SU-DHL-6 (cell line): Measurements from ENCODE around the gene GAS7.

Experiments
- H2AFZ ChIP-seq: fragments of 200-600 bp; sonication (generic); 2 replicates; pipeline ENCODE4 v1.6.1; 2014; ENCODE audit warnings: low read depth, mild to moderate bottlenecking, moderate library complexity, mixed read lengths, antibody characterized with exemption, low read length; ENCODE audit not compliant: severe bottlenecking
- H3F3A ChIP-seq: fragments of 200-600 bp; shearing (Covaris generic); 2 replicates; pipeline ENCODE4 v1.6.0; 2016; ENCODE audit warnings: antibody characterized with exemption, mild to moderate bottlenecking; ENCODE audit not compliant: insufficient read depth
- H3K27ac ChIP-seq: fragments of 200-600 bp; sonication (generic); 2 replicates; pipeline ENCODE4 v1.5.1; 2016; ENCODE audit warnings: low read depth, mild to moderate bottlenecking, low read length, moderate library complexity, mixed read lengths
- H3K27me3 ChIP-seq: fragments of 200-600 bp; sonication (generic), shearing (Covaris generic); 2 replicates; pipeline ENCODE4 v1.6.0; 2014; ENCODE audit warnings: mild to moderate bottlenecking, low read length
- H3K36me3 ChIP-seq: fragments of 200-600 bp; sonication (generic); 2 replicates; pipeline ENCODE4 v1.6.1; 2014; ENCODE audit warnings: mild to moderate bottlenecking, low read length, mixed read lengths
- H3K4me2 ChIP-seq: fragments of 300-600, 200-600 bp; shearing (Covaris generic), sonication (generic); 2 replicates; pipeline ENCODE4 v1.6.0; 2014; ENCODE audit warnings: low read length, low read depth, mild to moderate bottlenecking; ENCODE audit not compliant: poor library complexity, severe bottlenecking
- H3K4me3 ChIP-seq: fragments of 200-600 bp; sonication (generic); 2 replicates; pipeline ENCODE4 v1.5.1; 2014; ENCODE audit warnings: antibody characterized with exemption, low read length, mild to moderate bottlenecking, mixed read lengths; ENCODE audit not compliant: insufficient read depth, poor library complexity, severe bottlenecking
- H3K79me2 ChIP-seq: fragments of 200-600 bp; sonication (generic); 2 replicates; pipeline ENCODE4 v1.6.1; 2014; ENCODE audit warnings: mild to moderate bottlenecking, low read length, moderate library complexity; ENCODE audit not compliant: insufficient read depth
- H3K9ac ChIP-seq: fragments of 200-600 bp; sonication (generic); 2 replicates; pipeline ENCODE4 v1.7.0; 2014; ENCODE audit warnings: mild to moderate bottlenecking, low read length
- H3K9me2 ChIP-seq: fragments of 200-600 bp; sonication (generic); replicated peaks from 2 replicates; pipeline ENCODE4 v1.6.1; 2014; ENCODE audit warnings: low read length; ENCODE audit not compliant: insufficient read depth
- H3K9me3 ChIP-seq: fragments of 200-600 bp; sonication (generic); 2 replicates; pipeline ENCODE4 v1.6.1; 2014; ENCODE audit warnings: low read length, mixed read lengths; ENCODE audit not compliant: insufficient read depth
- H4K20me1 ChIP-seq: fragments of 200-600 bp; sonication (generic); 2 replicates; pipeline ENCODE4 v1.6.1; 2014; ENCODE audit warnings: low read depth, mild to moderate bottlenecking, antibody characterized with exemption, low read length, moderate library complexity, mixed read lengths
- EZH2phosphoT487 ChIP-seq: fragments of 200-600 bp; sonication (generic), shearing (Covaris generic); conservative IDR thresholded peaks from 2 replicates; pipeline ENCODE4 v1.6.1; 2018; ENCODE audit warnings: mild to moderate bottlenecking, antibody characterized with exemption, low read length, moderate library complexity, mixed read lengths
- TF ChIP-seq, protein P1 (sequence below): fragments of 200-600 bp; sonication (generic); IDR thresholded peaks from one replicate; pipeline ENCODE4 v1.5.1; 2017; ENCODE audit warnings: antibody characterized with exemption, mild to moderate bottlenecking, low read length, moderate library complexity; ENCODE audit not compliant: insufficient read depth, poor library complexity, severe bottlenecking

Gene GAS7

DNA sequence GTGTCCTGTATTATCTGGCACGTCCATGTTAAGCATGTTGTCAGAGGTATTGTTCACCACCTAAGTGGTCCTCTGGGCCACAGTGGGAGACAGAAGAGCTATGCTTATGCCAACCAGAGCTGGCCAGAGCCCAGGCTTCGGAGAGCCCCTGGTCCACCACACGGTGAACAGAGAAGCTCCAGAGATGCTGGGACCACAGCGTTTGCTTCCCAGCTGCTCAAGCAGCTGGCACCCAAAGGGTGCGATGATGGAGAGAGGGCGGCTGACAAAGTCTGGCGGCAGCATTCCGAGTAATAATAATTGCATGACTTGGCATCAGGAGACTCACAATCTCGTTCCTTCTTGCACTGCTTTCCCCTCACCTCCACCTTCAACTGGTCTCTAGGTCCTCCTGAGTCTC lies 257.6 kb downstream of the GAS7 start:
- Histone ChIP-seq H3K4me3 (no peak overlapping the region), H3K27me3 (no peaks in the 10 kb centered on the region), H2AFZ (no peak overlapping the region), H3K27ac (no peak overlapping the region), H3K9ac (no peak overlapping the region), H3F3A (no peaks in the 10 kb centered on the region), H3K36me3 (no peaks in the 10 kb centered on the region), H3K4me2 (no peak overlapping the region), H3K9me3 (no peaks in the 10 kb centered on the region), H3K9me2 (no peaks in the 10 kb centered on the region), H3K79me2 (no peaks in the 10 kb centered on the region), H4K20me1 (no peaks in the 10 kb centered on the region)
- TF ChIP-seq, protein P1, sequence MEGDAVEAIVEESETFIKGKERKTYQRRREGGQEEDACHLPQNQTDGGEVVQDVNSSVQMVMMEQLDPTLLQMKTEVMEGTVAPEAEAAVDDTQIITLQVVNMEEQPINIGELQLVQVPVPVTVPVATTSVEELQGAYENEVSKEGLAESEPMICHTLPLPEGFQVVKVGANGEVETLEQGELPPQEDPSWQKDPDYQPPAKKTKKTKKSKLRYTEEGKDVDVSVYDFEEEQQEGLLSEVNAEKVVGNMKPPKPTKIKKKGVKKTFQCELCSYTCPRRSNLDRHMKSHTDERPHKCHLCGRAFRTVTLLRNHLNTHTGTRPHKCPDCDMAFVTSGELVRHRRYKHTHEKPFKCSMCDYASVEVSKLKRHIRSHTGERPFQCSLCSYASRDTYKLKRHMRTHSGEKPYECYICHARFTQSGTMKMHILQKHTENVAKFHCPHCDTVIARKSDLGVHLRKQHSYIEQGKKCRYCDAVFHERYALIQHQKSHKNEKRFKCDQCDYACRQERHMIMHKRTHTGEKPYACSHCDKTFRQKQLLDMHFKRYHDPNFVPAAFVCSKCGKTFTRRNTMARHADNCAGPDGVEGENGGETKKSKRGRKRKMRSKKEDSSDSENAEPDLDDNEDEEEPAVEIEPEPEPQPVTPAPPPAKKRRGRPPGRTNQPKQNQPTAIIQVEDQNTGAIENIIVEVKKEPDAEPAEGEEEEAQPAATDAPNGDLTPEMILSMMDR: no peak

DNA sequence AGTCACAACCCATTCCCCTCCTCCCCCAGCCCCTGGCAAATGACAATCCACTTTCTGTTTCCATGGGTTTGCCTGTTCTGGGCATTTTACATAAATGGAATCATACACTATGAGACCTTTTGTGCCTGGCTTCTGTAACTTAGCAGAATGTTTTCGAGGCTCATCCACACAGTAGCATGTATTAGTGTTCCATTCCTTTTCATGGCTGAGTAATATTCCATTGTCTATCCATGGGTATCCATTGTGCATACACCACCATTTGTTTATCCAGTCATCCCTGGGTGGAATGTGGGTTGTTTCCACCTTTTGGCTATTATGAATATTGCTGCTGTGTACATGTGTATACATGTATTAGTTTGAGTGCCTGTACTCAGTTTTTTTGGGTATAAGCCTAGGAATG lies 259.6 kb downstream of the GAS7 start:
- Histone ChIP-seq H3K9me2 (no peaks in the 10 kb centered on the region), H3K27ac (no peak overlapping the region), H4K20me1 (no peaks in the 10 kb centered on the region), H3K4me2 (no peak overlapping the region), H3K36me3 (no peaks in the 10 kb centered on the region), H2AFZ (no peak overlapping the region), H3K4me3 (no peak overlapping the region), H3F3A (no peaks in the 10 kb centered on the region), H3K27me3 (no peaks in the 10 kb centered on the region), H3K79me2 (no peaks in the 10 kb centered on the region), H3K9me3 (no peaks in the 10 kb centered on the region), H3K9ac (no peak overlapping the region)
- TF ChIP-seq EZH2phosphoT487: no peak
- TF ChIP-seq, protein P1: no peak

DNA sequence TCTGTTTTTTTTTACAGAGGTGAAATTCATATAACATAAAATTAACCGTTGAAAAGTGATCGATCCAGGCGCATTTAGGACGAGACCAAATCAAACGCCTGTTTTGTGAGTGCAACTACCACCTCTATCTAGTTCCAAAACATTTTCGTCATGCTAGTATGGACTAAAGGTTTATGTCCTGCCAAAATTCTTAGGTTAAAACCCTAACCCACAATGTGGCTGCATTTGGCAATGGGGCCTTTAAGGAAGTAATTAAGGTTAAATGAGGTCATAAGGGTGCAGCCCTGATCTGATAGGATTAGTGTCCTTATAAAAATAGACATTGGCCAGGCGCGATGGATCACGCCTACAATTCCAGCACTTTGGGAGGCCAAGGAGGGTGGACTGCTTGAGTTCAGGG lies 260.5 kb downstream of the GAS7 start:
- Histone ChIP-seq H3K79me2 (no peaks in the 10 kb centered on the region), H3F3A (no peaks in the 10 kb centered on the region), H3K27me3 (no peaks in the 10 kb centered on the region), H4K20me1 (no peaks in the 10 kb centered on the region), H3K36me3 (no peaks in the 10 kb centered on the region), H3K4me3 (no peak overlapping the region), H3K27ac (no peak overlapping the region), H2AFZ (no peak overlapping the region), H3K9me2 (no peaks in the 10 kb centered on the region), H3K4me2 (no peak overlapping the region), H3K9me3 (no peaks in the 10 kb centered on the region), H3K9ac (no peak overlapping the region)
- TF ChIP-seq, protein P1: no peak
- no peak for TF ChIP-seq EZH2phosphoT487

DNA sequence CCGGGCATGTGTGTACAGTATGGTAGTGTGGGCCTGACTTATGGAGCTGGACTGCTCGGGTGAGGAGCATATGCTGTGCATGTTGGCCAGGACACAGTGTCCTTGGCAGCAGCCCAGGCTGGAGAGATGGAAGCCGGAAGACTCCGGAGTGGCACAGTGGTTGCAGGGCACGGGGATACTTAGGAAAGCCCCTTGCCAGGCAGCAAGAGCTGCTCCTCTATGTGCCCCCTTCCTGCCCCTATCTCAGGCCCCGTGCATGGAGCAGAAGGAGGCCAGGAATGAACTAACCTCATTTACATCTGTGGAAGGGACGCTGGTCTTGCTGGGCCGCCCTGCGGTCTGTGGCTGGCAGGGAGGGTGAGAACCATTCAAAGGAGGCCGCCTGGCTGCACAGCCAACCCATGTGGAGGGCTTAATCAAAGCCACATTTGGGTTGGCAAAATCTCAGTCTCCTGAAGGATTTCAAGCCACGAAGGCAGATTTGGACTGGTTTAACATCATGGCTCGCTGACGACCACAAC lies 261.1 kb downstream of the GAS7 start:
- TF ChIP-seq EZH2phosphoT487: no peak
- TF ChIP-seq, protein P1: no peak
- Histone ChIP-seq H3F3A (no peaks in the 10 kb centered on the region), H2AFZ (no peak overlapping the region), H4K20me1 (no peaks in the 10 kb centered on the region), H3K9me2 (no peaks in the 10 kb centered on the region), H3K9ac (no peak overlapping the region), H3K27ac (no peak overlapping the region), H3K27me3 (no peaks in the 10 kb centered on the region), H3K4me2 (no peak overlapping the region), H3K79me2 (no peaks in the 10 kb centered on the region), H3K4me3 (no peak overlapping the region), H3K9me3 (no peaks in the 10 kb centered on the region), H3K36me3 (no peaks in the 10 kb centered on the region)
